Uterus (tissue), 4 donors: ENCODE results near the gene PAFAH1B2. TPM values are rescaled to one million over a fixed set of nuclear protein-coding genes. Genes with fewer than 3 reads are reported as not detected.

Source experiments
- DNase-seq, 2 donors: peaks; one replicate each; pipeline ENCODE4 v3.0.0-alpha.2; 2019 to 2020
- H3K27ac ChIP-seq, 2 donors: fragments of 200-600 bp; sonication (generic); 1 replicate in 1 of 2; 2 replicates in 1 of 2; pipeline ENCODE4 v1.5.1; 2016 to 2018
- H3K27me3 ChIP-seq, 2 donors: fragments of 200-600 bp; sonication (generic); one replicate each; pipeline ENCODE4 v1.5.1; 2018 to 2019; ENCODE audit warnings: control low read depth in 1 of 2
- H3K36me3 ChIP-seq, 2 donors: fragments of 200-600 bp; sonication (generic); one replicate each; pipeline ENCODE4 v1.5.1; 2019; ENCODE audit warnings: control low read depth in 1 of 2
- H3K4me1 ChIP-seq, 2 donors: fragments of 200-600 bp; sonication (generic); one replicate each; pipeline ENCODE4 v1.5.1; 2018 to 2019; ENCODE audit warnings: control low read depth in 1 of 2
- H3K4me3 ChIP-seq, 2 donors: fragments of 200-600 bp; sonication (generic); 1 replicate in 1 of 2; 2 replicates in 1 of 2; pipeline ENCODE4 v1.5.1; 2018 to 2019; ENCODE audit warnings: mild to moderate bottlenecking in 1 of 2
- H3K9me3 ChIP-seq, 2 donors: fragments of 200-600 bp; sonication (generic); one replicate each; pipeline ENCODE4 v1.5.1; 2019; ENCODE audit warnings: control low read depth in 1 of 2
- POLR2A ChIP-seq, 2 donors: fragments of 450-650 bp; IDR thresholded peaks; one replicate each; pipeline ENCODE4 v1.6.1; 2016; ENCODE audit warnings: antibody characterized with exemption in 2 of 2, mild to moderate bottlenecking in 1 of 2, moderate library complexity in 1 of 2
- intact Hi-C: fragments of 100-400 bp; cut with DNase I; formaldehyde crosslinking; loops from one replicate; pipeline ENCODE4 v1.15.1; 2023; ENCODE audit warnings: low total_unique reads
- total RNA-seq, 4 donors: library from RNA; depleted of rRNA in 3 of 4; stranded (reverse); fragments of >200 nt in 3 of 4; gene quantifications; one replicate each; pipeline versions ENCODE4 v1.1.0 to v1.2.4, GENCODE V29; 2014 to 2023
- TF ChIP-seq, protein P1 (sequence below), 4 experiments: fragments of 200-600 bp in 2 of 4; fragments of 450-650 bp in 2 of 4; sonication (generic) in 2 of 4; IDR thresholded peaks; one replicate each; pipeline ENCODE4 v1.5.1; 2016 to 2019; ENCODE audit warnings: antibody characterized with exemption in 4 of 4, mild to moderate bottlenecking in 2 of 4, moderate library complexity in 1 of 4
- donor health status: DM: yes; HTN: yes; CAD: no.

The PAFAH1B2 gene
- total RNA-seq, 4 donors from 2014 or later, result 62.8 to 154 (median 128) TPM

DNA sequence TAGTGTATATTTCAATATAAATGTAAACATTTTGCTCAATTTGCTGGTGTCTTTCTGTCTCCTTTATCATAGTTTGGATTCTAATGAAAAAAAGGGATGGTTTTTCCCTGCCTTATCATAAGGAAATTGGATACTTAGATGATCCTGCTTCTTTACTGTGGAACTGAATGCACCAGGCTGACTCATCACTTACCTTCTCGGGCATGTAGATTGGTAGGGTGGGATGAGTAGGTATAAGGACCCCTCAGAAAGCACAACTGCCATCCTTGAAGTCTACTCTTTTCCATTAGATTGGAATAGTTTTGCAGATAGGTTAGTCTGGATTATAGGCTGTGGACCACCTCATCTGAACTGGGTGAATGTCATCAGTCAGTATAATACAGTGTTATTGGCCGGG is 26.9 kb downstream of the PAFAH1B2 start:
- peak overlapping the region in 1 of 2 donors; percentile 45 for H3K27ac ChIP-seq

DNA sequence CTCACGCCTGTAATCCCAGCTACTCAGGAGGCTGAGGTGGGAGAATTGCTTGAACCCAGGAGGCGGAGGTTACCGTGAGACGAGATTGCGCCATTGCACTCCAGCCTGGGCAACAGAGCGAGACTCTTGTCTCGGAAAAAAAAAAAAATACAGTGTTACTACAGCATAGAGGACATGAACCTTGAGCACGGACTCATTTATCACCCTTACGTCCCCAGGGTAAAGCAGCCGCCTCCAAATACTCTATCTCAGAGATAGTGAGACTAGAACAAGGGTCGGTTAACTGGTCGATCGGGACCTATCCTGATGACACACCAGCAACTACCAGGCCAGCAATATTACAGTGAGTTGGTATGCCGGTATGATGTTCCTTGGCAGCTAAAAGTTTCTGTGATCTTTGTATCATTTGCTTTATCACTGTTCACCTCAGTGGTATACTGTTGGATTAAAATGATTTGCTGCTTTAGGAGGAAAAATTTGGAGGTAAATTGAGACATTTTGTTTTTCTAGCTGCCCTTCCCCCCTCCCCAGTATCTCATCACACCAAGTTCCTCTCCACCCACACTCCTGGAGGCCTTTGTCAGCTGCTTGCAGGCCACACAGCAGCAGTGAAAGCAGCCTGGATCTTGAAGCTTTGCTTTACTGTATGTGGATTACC is 27.4 kb downstream of the PAFAH1B2 start:
- no peak for DNase-seq
- peaks cover 0 to 5% of the 10 kb centered on the region in 2 donors for H3K4me1 ChIP-seq

More for the DNA sequence above, 26.9 kb downstream of the PAFAH1B2 start:
- no peaks in the 10 kb centered on the region for H3K27me3 ChIP-seq
- intact Hi-C loops, result no loop called here
- no peak overlapping the region for H3K4me3 ChIP-seq
- H3K4me1 ChIP-seq, result peaks cover 0 to 5% of the 10 kb centered on the region in 2 donors
- no peaks in the 10 kb centered on the region for H3K9me3 ChIP-seq
- DNase-seq, result no peak
- no peaks in the 10 kb centered on the region for H3K36me3 ChIP-seq
- TF ChIP-seq, protein P1, sequence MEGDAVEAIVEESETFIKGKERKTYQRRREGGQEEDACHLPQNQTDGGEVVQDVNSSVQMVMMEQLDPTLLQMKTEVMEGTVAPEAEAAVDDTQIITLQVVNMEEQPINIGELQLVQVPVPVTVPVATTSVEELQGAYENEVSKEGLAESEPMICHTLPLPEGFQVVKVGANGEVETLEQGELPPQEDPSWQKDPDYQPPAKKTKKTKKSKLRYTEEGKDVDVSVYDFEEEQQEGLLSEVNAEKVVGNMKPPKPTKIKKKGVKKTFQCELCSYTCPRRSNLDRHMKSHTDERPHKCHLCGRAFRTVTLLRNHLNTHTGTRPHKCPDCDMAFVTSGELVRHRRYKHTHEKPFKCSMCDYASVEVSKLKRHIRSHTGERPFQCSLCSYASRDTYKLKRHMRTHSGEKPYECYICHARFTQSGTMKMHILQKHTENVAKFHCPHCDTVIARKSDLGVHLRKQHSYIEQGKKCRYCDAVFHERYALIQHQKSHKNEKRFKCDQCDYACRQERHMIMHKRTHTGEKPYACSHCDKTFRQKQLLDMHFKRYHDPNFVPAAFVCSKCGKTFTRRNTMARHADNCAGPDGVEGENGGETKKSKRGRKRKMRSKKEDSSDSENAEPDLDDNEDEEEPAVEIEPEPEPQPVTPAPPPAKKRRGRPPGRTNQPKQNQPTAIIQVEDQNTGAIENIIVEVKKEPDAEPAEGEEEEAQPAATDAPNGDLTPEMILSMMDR (IDR thresholded peaks at IDR 0.05), result no peak
- TF ChIP-seq POLR2A (IDR thresholded peaks at IDR 0.05), result no peak

DNA sequence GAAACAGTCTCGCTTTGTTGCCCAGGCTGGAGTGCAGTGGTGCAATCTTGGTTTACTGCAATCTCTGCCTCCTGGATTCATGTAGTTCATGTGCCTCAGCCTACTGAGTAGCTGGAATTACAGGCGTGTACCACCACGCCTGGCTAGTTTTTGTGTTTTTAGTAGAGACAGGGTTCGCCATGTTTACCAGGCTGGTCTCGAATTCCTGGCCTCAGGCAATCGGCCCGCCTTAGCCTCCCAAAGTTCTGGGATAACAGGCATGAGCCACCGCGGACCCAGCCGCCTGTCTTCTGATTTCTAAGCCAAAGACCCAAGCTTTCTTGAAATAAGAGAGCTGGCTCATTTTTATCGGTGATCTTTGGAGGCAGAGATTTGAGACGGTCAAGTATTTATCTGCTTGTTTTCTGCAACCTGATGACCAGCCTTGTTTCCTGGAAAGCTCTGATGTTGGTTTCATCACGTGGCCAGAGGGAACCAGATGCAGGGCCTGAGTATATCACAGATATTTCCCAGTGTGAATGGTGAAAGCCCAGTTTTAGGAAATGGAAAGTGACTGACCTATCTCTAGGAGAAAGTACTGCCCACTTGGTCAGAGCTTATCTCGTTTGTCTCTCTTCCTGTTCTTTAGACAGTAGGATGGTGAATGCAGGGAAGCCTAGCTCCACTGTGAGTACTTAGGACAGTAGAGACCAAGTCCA is 28.8 kb downstream of the PAFAH1B2 start:
- no peak overlapping the region for H3K4me3 ChIP-seq
- H3K9me3 ChIP-seq, result no peaks in the 10 kb centered on the region
- H3K4me1 ChIP-seq, result peaks cover under 1 to 5% of the 10 kb centered on the region in 2 donors
- DNase-seq, result no peak
- peak overlapping the region in 1 of 2 donors; percentile 44 for H3K27ac ChIP-seq
- TF ChIP-seq, protein P1 (IDR thresholded peaks at IDR 0.05), result no peak
- TF ChIP-seq POLR2A (IDR thresholded peaks at IDR 0.05), result no peak
- H3K36me3 ChIP-seq, result no peaks in the 10 kb centered on the region
- intact Hi-C loops, result no loop called here
- H3K27me3 ChIP-seq, result no peaks in the 10 kb centered on the region

More for the DNA sequence above, 27.4 kb downstream of the PAFAH1B2 start:
- H3K4me3 ChIP-seq, result no peak overlapping the region
- no peaks in the 10 kb centered on the region for H3K9me3 ChIP-seq
- no peak for TF ChIP-seq POLR2A (IDR thresholded peaks at IDR 0.05)
- TF ChIP-seq, protein P1 (IDR thresholded peaks at IDR 0.05), result no peak
- intact Hi-C loops, result no loop called here
- H3K36me3 ChIP-seq, result no peaks in the 10 kb centered on the region
- peak overlapping the region; percentile 11 to 12 for H3K27ac ChIP-seq
- no peaks in the 10 kb centered on the region for H3K27me3 ChIP-seq

DNA sequence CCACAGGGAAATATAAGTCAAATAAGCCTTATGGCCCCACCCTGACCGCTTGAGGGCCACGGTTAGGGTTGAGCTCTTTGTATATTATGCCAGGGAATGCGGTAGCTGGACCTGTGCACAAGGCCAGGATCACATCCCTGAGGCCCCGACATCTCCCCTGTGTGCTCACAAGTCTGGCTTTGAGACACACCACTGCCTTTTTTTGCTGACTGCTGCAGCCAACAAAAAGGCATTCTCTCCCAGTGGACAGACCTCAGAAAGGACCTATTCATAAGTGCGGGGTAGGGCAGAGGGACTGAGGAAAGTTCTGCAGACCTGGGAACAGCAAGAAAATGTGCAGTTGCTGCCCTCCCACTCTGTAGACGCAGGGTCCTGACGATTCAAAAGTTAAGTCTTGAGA is 31.0 kb downstream of the PAFAH1B2 start:
- no peak overlapping the region for H3K4me3 ChIP-seq
- peaks cover 5% of the 10 kb centered on the region in 2 donors for H3K4me1 ChIP-seq
- H3K27ac ChIP-seq, result no peak overlapping the region
- no peaks in the 10 kb centered on the region for H3K27me3 ChIP-seq
- intact Hi-C loops, result no loop called here
- no peak for TF ChIP-seq POLR2A (IDR thresholded peaks at IDR 0.05)
- H3K9me3 ChIP-seq, result no peaks in the 10 kb centered on the region
- no peak for DNase-seq
- no peaks in the 10 kb centered on the region for H3K36me3 ChIP-seq

DNA sequence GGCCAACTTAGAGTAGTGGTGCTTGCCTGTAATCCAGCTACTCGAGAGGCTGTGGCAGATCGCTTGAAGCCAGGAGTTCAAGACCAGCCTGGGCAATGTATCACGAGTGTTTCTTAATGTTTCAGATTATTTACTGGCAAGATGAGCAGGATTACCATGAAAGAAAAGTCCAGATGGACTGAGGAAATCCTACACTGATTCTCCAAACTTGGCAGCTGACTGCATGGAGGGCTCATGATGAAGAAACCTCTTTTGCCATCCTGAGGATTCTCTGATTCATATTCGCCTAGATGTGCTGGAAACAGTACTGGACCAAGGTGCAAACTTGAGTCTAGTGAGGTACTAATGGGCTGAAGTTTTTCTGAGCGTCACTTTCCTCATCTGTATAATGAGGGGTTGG is 31.7 kb downstream of the PAFAH1B2 start:
- Histone ChIP-seq H3K4me3 (no peak overlapping the region), H3K27me3 (no peaks in the 10 kb centered on the region), H3K4me1 (peaks cover 5% of the 10 kb centered on the region in 2 donors), H3K9me3 (no peaks in the 10 kb centered on the region), H3K36me3 (no peaks in the 10 kb centered on the region), H3K27ac (no peak overlapping the region)
- intact Hi-C loops, result no loop called here
- no peak for DNase-seq
- no peak for TF ChIP-seq POLR2A (IDR thresholded peaks at IDR 0.05)
- TF ChIP-seq, protein P1 (IDR thresholded peaks at IDR 0.05), result no peak
